ENCODE results near the gene SHC4. TPM values are rescaled to one million over a fixed set of nuclear protein-coding genes. Genes with fewer than 3 reads are reported as not detected.

The SHC4 gene
- 0.83 to 1.5 TPM (median 0.89 TPM) in 5 replicates for total RNA-seq (2022; extraction: Qiagen RNA extraction)

GRCh38 chr15:48963524-48964113 is at the start of gene SHC4:
SHC4 (minus strand) TSS chr15:48963919; CDS start chr15:48963015, 904 bp downstream.

DNA sequence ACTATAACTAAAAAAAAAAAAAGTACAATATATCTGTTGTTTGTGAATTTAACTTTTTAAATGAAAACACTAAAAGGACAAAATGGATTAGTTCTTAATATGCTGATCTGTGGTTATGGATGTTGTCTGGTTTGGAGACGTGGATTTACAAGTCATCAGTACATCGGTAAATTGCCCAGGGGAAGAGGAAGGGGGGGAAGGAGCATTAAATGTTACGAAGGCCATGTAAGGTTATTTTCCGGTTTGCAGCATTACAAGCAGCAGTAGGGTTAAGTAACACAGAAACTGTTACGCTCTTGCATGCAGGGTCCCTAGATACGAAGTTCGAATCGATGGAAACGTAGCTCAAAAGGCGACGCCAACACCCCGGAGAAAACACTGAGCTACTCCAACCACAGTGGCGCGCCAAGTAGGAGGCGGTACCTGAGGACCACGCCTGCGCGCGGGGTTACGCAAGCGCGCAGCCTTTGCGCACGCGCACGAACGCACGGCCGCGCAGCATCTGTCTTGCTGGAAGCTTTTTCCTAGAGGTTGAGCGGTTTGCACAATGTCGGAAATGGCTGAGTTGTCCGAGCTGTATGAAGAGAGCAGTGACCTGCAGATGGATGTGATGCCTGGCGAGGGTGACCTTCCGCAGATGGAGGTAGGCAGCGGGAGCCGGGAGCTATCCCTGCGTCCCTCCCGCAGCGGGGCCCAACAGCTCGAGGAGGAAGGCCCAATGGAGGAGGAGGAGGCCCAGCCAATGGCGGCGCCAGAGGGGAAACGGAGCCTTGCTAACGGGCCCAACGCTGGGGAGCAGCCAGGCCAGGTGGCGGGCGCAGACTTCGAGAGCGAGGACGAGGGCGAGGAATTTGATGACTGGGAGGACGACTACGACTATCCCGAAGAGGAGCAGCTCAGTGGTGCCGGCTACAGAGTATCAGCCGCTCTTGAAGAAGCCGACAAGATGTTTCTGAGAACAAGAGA is 85.8 kb downstream of the SHC4 start, which contains the start of gene EID1:
TSS of gene EID1 (plus strand) at position 505 of the 966 bp plus-strand sequence. CDS start at position 548, 43 bp downstream.

DNA sequence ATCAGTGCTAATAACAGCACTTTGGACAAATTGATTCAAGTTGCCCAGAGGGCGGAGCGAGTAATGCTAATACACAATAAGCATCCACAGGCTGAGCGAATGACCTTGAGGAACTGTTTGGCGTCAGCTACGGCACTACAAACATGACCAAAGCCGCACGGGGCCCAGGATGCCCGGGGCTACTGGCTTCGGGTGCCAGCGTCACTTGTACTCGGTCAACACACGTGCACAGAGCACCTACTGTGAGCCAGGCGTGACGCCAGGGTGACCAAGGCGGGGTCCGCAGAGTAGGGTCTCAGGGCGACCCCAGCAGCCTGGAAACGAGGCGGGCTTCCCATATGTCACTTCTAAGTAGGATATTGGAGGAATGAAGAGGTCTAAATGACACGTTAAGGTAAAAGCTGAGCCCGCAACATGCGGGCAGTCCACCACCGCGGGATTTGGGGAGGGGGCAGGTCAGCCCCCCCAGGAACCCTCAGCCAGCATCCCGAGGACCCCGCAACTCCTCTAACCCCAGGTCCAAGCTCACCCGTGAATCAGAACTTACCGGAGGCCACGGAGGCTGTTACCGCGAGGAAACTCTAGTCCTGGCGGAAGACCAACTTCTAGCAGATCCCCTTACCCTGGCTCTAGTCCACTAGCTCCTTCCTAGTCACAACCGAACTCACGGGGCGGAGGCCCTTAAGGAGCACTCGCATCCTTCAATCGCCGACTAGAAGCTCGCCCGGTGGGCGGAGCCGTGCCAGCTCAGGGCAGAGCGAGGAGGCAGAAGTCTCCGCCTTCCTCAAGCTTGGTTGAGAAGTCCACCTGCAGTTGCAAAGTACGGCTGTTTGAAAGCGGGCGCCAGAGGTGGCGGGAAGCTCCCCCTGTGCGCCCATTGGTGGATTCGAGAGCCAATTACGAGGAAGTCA is 153.1 kb downstream of the SHC4 start, which contains the start of gene CEP152:
TSS of gene CEP152 (minus strand) at position 656 of the 911 bp plus-strand sequence. CDS start 5,420 bp downstream, outside the sequence.

Other genes with a start within 250 kb of the SHC4 start
- gene CEP152, start 152.8 kb downstream of the SHC4 start, total RNA-seq (2022; extraction: Qiagen RNA extraction): 2.9 to 4.5 TPM (median 4.1 TPM) in 5 replicates
- 98.8 to 141 TPM (median 109 TPM) in 5 replicates for gene EID1, start 85.8 kb downstream of the SHC4 start, total RNA-seq (2022; extraction: Qiagen RNA extraction)
- gene SECISBP2L, start 82.5 kb upstream of the SHC4 start, total RNA-seq (2022; extraction: Qiagen RNA extraction): 5.5 to 8.6 TPM (median 7.3 TPM) in 5 replicates
- 55.3 to 107 TPM (median 58.0 TPM) in 5 replicates for gene COPS2, start 191.7 kb upstream of the SHC4 start, total RNA-seq (2022; extraction: Qiagen RNA extraction)
- gene GALK2, start 206.3 kb upstream of the SHC4 start, total RNA-seq (2022; extraction: Qiagen RNA extraction): 19.5 to 26.3 TPM (median 20.8 TPM) in 5 replicates